Right lobe of liver (tissue), 6 donors: Measurements from ENCODE around the gene TNFRSF25. TPM values are rescaled to one million over a fixed set of nuclear protein-coding genes. Genes with fewer than 3 reads are reported as not detected.

ENCODE experiments used
- ATAC-seq, 4 donors: fragments of 200-7000 bp; cut with Tn5 transposase; one replicate each; pipeline ENCODE4 v1.9.1; 2020; ENCODE audit warnings: mild to moderate bottlenecking in 4 of 4, moderate library complexity in 4 of 4
- DNase-seq, 3 donors: peaks; one replicate each; pipeline ENCODE4 v3.0.0-alpha.2; 2020
- H3K27ac ChIP-seq, 3 donors: fragments of 200-600 bp; one replicate each; pipeline ENCODE4 v1.8.0; 2022
- H3K27me3 ChIP-seq, 2 donors: fragments of 200-600 bp; one replicate each; pipeline ENCODE4 v1.8.0; 2022
- H3K36me3 ChIP-seq, 4 donors: fragments of 200-600 bp; sonication (generic) in 1 of 4; one replicate each; pipeline versions ENCODE4 v1.5.1 to v1.8.0; 2017 to 2022; ENCODE audit warnings: control low read depth in 1 of 4
- H3K4me1 ChIP-seq, 4 donors: fragments of 200-600 bp; sonication (generic) in 1 of 4; one replicate each; pipeline versions ENCODE4 v1.5.1 to v1.8.0; 2017 to 2022; ENCODE audit warnings: control low read depth in 1 of 4
- H3K4me3 ChIP-seq, 3 donors: fragments of 200-600 bp; one replicate each; pipeline ENCODE4 v1.8.0; 2022
- H3K9me3 ChIP-seq, 4 donors: fragments of 200-600 bp; sonication (generic) in 1 of 4; one replicate each; pipeline versions ENCODE4 v1.5.1 to v1.8.0; 2017 to 2022; ENCODE audit warnings: control low read depth in 1 of 4
- POLR2A ChIP-seq: fragments of 450-650 bp; IDR thresholded peaks from one replicate; pipeline ENCODE4 v1.6.1; 2017; ENCODE audit warnings: antibody characterized with exemption, mild to moderate bottlenecking
- WGBS: methylation state at CpG from one replicate; pipeline ENCODE4 v1.1.6; 2018; ENCODE audit warnings: low coverage, low lambda C conversion rate; ENCODE audit not compliant: insufficient coverage; ENCODE audit errors: missing lambda C conversion rate; 5-methylcytosine and 5-hydroxymethylcytosine counted together
- intact Hi-C, 2 donors: fragments of 100-400 bp; cut with DNase I; formaldehyde crosslinking; loops; one replicate each; pipeline versions ENCODE4 v1.11.2 to v1.14.1; 2022
- total RNA-seq, 6 experiments: library from RNA; depleted of rRNA in 2 of 6; stranded (reverse); fragments of >200 nt in 2 of 6; fragmentation: NEBNext Ultra II Directional in 3 of 6; extraction: Animal tissue kit (Norgen Biotek cat#: 25700) in 3 of 6; gene quantifications; one replicate each; pipeline versions ENCODE4 v1.1.0 to v1.2.4, GENCODE V29; 2016 to 2023
- TF ChIP-seq, protein P1 (sequence below), 4 donors: fragments of 200-600 bp in 3 of 4; fragments of 450-650 bp in 1 of 4; IDR thresholded peaks; one replicate each; pipeline versions ENCODE4 v1.5.1 to v1.8.0; 2016 to 2022; ENCODE audit warnings: antibody characterized with exemption in 4 of 4, mild to moderate bottlenecking in 2 of 4
- donor health status: DM: no; HTN: yes; CAD: no.
- donor health status: DM: no; HTN: no; CAD: no.
- donor health status: DM: no; HTN: no; CAD: no.
- donor health status: DM: no; HTN: yes; CAD: no.
- donor health status: DM: no; HTN: yes; CAD: no.

TNFRSF25 gene
- total RNA-seq, 6 experiments from 2014 or later: 1.1 to 3.2 (median 2.1) TPM

DNA sequence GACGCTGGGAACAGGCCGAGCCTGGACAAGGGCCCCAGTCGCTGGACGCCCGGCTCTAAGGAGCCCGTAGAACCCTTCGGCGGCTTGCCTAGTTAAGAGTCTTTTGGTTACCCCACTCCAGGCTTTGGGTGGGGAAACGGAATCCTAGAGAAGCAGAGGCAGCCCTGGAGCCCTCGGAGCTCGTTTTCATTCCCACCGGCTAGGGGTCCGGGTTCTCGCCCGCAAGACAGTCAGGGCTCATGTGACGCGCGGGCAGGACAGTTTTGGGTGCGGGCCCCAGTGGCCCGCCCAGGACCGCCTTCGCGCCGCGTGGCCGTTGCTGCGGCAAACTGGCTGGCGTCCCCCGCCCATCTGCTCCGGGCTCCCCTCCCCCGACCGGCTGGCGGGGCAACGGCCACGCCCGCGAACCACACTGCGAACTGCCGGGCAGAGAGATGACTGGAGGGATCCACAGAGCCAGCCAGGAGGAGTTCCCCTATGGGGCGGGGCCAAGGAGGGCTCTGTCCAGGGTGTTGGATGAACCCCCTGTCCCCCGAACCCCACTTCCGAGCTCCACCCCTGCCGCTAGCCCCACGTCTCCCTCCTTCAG lies 45.4 kb downstream of the TNFRSF25 start:
- H3K27ac ChIP-seq: no peak overlapping the region
- no peaks in the 10 kb centered on the region for H3K9me3 ChIP-seq
- intact Hi-C loops: loop anchor here in 1 of 2 donors (10.0 kb wide), 1 partner anchor 176 kb away; the partner anchor contains the start of gene HES3
- no peak overlapping the region for H3K4me3 ChIP-seq
- no peak for DNase-seq
- no peaks in the 10 kb centered on the region for H3K36me3 ChIP-seq
- no CpG with 5 or more reads among the region's 44 CpGs for WGBS
- H3K27me3 ChIP-seq: peaks cover under 1 to 32% of the 10 kb centered on the region in 2 donors
- no peak for ATAC-seq
- H3K4me1 ChIP-seq: peaks cover 0 to 36% (median 0%) of the 10 kb centered on the region in 4 donors
- TF ChIP-seq POLR2A: no peak
- TF ChIP-seq, protein P1, sequence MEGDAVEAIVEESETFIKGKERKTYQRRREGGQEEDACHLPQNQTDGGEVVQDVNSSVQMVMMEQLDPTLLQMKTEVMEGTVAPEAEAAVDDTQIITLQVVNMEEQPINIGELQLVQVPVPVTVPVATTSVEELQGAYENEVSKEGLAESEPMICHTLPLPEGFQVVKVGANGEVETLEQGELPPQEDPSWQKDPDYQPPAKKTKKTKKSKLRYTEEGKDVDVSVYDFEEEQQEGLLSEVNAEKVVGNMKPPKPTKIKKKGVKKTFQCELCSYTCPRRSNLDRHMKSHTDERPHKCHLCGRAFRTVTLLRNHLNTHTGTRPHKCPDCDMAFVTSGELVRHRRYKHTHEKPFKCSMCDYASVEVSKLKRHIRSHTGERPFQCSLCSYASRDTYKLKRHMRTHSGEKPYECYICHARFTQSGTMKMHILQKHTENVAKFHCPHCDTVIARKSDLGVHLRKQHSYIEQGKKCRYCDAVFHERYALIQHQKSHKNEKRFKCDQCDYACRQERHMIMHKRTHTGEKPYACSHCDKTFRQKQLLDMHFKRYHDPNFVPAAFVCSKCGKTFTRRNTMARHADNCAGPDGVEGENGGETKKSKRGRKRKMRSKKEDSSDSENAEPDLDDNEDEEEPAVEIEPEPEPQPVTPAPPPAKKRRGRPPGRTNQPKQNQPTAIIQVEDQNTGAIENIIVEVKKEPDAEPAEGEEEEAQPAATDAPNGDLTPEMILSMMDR (IDR thresholded peaks at IDR 0.05): no peak

DNA sequence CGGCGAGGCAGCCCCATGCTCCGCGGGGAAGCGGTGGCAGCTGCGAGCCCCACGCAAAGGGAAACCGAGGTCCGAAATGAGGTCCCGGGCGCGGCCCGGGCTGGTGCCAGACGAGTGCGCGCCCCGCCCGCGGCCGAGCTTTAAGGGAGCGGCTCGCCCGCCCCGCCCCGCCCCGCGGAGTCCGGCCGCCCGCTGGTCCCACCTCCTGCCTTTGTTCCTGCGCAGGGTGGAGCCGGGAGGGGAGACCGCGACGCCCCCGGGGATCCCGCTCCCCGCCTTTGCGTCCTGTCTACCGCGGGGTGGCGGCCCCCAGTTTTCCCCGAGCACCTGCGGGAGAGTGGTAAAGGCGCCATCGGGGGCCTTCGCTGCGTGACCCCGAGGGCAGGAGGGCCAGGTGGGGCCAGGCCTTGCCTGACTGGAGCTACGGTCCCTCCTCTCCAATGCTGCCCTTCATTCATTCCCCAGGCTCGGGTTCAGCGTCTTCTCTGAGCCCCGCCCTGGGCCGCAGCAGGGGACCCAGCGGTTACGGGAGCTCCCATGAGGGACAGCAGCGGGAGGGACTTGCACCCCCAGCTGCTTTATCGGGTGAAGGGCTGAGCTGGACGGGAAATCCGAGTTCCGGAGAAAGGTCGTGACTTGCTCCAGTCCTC lies 46.0 kb downstream of the TNFRSF25 start, which contains the start of gene HES2:
TSS of gene HES2 (minus strand) at position 116 of the 650 bp plus-strand sequence. CDS start at position 17, 99 bp downstream.
- intact Hi-C loops: loop anchor here in 1 of 2 donors (10.0 kb wide), 1 partner anchor 175 kb away; the partner anchor contains the start of gene HES3
- ATAC-seq (peak; percentile 9 to 25 (median 14)), DNase-seq (no peak)
- peaks cover 0 to 26% of the 10 kb centered on the region in 2 donors for H3K27me3 ChIP-seq
- TF ChIP-seq, protein P1 (IDR thresholded peaks at IDR 0.05): no peak
- TF ChIP-seq POLR2A: no peak
- H3K27ac ChIP-seq: no peak within 1 kb of the TSS
- H3K36me3 ChIP-seq: no peaks in the 10 kb centered on the region
- no peaks in the 10 kb centered on the region for H3K9me3 ChIP-seq
- peaks cover 0 to 33% (median 0%) of the 10 kb centered on the region in 4 donors for H3K4me1 ChIP-seq
- WGBS: 11% methylated on average over 9 of the region's 62 CpGs
- H3K4me3 ChIP-seq: peak within 1 kb of the TSS in 1 of 3 donors; percentile 21

GRCh38 chr1:6419397-6419803 lies 46.6 kb downstream of the TNFRSF25 start:
- ATAC-seq (no peak), DNase-seq (no peak)
- H3K27me3 ChIP-seq: peaks cover 0 to 23% of the 10 kb centered on the region in 2 donors
- intact Hi-C loops: no loop called here
- peaks cover 0 to 28% (median 0%) of the 10 kb centered on the region in 4 donors for H3K4me1 ChIP-seq
- WGBS: no CpG with 5 or more reads among the region's 48 CpGs
- TF ChIP-seq POLR2A: no peak
- TF ChIP-seq, protein P1 (IDR thresholded peaks at IDR 0.05): no peak
- H3K27ac ChIP-seq: no peak overlapping the region
- H3K4me3 ChIP-seq: peak overlapping the region in 1 of 3 donors; percentile 13
- H3K9me3 ChIP-seq: no peaks in the 10 kb centered on the region
- H3K36me3 ChIP-seq: no peaks in the 10 kb centered on the region

DNA sequence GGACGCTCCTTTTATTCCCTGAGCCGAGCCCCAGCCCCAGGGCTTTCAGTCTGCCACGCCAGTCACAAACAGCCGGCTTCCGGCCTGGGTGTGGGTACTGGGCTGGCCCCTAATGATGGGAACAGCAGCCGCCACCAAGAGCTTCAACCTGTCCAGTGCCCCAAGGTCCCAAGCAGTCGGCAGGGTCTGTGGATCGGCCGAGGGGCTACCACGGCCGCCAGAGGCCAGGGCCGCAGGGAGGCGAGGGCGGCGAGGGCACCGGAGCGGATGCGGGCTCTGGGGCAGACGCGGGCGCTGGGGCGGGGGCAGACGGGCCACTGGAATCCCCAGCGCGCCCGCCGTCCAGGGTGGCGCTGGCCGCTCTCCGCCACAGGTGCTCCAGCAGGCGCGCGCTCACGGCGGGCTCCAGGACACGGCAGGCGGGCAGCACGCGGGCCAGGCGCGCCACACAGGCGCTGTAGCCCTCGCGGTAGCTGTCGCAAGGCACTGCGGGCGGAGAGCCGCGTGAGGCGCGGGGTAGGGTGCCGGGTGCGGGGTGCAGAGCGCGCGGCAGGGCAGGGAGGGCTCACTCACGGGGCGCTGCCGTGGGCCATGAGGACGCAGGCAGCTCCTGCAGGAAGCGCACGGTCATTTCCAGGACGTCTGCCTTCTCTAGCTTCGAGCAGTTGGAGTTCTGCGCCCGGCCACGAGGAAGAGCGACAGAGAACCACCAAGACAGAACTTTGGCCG lies 47.1 kb downstream of the TNFRSF25 start:
- Histone ChIP-seq H3K4me3 (peak overlapping the region in 1 of 3 donors; percentile 21), H3K9me3 (no peaks in the 10 kb centered on the region), H3K4me1 (peaks cover 0 to 25% (median 0%) of the 10 kb centered on the region in 4 donors), H3K36me3 (no peaks in the 10 kb centered on the region), H3K27ac (no peak overlapping the region), H3K27me3 (peaks cover 0 to 17% of the 10 kb centered on the region in 2 donors)
- DNase-seq (no peak), ATAC-seq (peak; percentile 2 to 52 (median 41))
- TF ChIP-seq, protein P1 (IDR thresholded peaks at IDR 0.05): no peak
- TF ChIP-seq POLR2A: no peak
- 6% methylated on average over 21 of the region's 69 CpGs for WGBS
- intact Hi-C loops: no loop called here
